ENCODE data around the gene PLCB1.

DNA sequence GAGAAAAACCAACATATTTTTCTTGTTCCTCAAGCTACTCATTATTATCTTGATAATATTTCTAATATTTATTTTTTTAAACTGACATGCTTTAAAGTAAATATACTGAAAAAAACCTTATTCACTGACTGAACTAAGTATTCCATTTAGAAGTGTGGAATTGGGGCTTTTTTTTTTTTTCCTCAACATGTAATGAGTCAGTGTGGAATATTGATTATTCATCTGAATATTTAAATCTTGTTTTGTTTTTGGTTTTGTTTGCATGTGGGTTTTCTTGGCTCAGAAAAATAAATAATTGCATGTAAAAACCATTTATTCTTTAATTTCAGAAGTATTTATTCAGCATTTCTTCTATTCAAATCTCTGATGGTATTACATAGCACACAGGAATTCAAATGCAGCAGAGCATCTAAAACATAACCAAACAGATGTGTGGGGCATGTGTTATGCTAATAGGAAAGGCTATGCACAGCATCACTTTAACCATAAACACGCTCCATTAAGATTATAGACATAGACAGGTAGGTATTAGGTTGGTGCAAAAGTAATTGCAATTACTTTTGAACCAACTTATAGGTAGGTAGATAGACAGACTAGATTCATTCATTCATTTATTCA lies 166.5 kb downstream of the PLCB1 start:
- TF ChIP-seq ZNF263 (CRISPR knock-in tag; IDR thresholded peaks at IDR 0.05; ENCODE audit: low read depth) (no peak), FOXK1 (CRISPR knock-in tag; IDR thresholded peaks at IDR 0.05) (no peak), ARID4B (CRISPR knock-in tag; IDR thresholded peaks at IDR 0.05; ENCODE audit: borderline replicate concordance) (no peak), TP53 (CRISPR knock-in tag; IDR thresholded peaks at IDR 0.05) (no peak)
- TF ChIP-seq, protein P1, sequence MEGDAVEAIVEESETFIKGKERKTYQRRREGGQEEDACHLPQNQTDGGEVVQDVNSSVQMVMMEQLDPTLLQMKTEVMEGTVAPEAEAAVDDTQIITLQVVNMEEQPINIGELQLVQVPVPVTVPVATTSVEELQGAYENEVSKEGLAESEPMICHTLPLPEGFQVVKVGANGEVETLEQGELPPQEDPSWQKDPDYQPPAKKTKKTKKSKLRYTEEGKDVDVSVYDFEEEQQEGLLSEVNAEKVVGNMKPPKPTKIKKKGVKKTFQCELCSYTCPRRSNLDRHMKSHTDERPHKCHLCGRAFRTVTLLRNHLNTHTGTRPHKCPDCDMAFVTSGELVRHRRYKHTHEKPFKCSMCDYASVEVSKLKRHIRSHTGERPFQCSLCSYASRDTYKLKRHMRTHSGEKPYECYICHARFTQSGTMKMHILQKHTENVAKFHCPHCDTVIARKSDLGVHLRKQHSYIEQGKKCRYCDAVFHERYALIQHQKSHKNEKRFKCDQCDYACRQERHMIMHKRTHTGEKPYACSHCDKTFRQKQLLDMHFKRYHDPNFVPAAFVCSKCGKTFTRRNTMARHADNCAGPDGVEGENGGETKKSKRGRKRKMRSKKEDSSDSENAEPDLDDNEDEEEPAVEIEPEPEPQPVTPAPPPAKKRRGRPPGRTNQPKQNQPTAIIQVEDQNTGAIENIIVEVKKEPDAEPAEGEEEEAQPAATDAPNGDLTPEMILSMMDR (IDR thresholded peaks at IDR 0.05) = no peak
- TF ChIP-seq, protein P2, sequence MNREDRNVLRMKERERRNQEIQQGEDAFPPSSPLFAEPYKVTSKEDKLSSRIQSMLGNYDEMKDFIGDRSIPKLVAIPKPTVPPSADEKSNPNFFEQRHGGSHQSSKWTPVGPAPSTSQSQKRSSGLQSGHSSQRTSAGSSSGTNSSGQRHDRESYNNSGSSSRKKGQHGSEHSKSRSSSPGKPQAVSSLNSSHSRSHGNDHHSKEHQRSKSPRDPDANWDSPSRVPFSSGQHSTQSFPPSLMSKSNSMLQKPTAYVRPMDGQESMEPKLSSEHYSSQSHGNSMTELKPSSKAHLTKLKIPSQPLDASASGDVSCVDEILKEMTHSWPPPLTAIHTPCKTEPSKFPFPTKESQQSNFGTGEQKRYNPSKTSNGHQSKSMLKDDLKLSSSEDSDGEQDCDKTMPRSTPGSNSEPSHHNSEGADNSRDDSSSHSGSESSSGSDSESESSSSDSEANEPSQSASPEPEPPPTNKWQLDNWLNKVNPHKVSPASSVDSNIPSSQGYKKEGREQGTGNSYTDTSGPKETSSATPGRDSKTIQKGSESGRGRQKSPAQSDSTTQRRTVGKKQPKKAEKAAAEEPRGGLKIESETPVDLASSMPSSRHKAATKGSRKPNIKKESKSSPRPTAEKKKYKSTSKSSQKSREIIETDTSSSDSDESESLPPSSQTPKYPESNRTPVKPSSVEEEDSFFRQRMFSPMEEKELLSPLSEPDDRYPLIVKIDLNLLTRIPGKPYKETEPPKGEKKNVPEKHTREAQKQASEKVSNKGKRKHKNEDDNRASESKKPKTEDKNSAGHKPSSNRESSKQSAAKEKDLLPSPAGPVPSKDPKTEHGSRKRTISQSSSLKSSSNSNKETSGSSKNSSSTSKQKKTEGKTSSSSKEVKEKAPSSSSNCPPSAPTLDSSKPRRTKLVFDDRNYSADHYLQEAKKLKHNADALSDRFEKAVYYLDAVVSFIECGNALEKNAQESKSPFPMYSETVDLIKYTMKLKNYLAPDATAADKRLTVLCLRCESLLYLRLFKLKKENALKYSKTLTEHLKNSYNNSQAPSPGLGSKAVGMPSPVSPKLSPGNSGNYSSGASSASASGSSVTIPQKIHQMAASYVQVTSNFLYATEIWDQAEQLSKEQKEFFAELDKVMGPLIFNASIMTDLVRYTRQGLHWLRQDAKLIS (CRISPR knock-in tag; IDR thresholded peaks at IDR 0.05; ENCODE audit: borderline replicate concordance) = no peak
- TF ChIP-seq, protein P3, sequence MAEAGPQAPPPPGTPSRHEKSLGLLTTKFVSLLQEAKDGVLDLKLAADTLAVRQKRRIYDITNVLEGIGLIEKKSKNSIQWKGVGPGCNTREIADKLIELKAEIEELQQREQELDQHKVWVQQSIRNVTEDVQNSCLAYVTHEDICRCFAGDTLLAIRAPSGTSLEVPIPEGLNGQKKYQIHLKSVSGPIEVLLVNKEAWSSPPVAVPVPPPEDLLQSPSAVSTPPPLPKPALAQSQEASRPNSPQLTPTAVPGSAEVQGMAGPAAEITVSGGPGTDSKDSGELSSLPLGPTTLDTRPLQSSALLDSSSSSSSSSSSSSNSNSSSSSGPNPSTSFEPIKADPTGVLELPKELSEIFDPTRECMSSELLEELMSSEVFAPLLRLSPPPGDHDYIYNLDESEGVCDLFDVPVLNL (CRISPR knock-in tag; IDR thresholded peaks at IDR 0.05; ENCODE audit: borderline replicate concordance, low read depth) = no peak

All from WTC11 (cell line).